Measurements from ENCODE around the gene ZNF526. TPM values are rescaled to one million over a fixed set of nuclear protein-coding genes. Genes with fewer than 3 reads are reported as not detected.

ZNF526 gene, protein sequence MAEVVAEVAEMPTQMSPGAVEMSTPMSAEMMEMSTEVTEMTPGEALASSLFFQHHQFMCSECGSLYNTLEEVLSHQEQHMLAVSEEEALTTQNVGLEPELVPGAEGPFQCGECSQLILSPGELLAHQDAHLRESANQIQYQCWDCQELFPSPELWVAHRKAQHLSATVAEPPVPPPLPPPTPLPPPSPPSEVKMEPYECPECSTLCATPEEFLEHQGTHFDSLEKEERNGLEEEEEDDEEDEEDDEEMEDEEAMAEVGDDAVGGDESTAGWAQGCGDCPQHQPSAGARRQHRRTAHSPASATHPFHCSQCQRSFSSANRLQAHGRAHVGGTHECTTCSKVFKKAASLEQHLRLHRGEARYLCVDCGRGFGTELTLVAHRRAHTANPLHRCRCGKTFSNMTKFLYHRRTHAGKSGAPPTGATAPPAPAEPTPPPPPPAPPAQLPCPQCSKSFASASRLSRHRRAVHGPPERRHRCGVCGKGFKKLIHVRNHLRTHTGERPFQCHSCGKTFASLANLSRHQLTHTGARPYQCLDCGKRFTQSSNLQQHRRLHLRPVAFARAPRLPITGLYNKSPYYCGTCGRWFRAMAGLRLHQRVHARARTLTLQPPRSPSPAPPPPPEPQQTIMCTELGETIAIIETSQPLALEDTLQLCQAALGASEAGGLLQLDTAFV
- 10 to 100 TPM; 18.5 to 23.7 TPM for total RNA-seq

DNA sequence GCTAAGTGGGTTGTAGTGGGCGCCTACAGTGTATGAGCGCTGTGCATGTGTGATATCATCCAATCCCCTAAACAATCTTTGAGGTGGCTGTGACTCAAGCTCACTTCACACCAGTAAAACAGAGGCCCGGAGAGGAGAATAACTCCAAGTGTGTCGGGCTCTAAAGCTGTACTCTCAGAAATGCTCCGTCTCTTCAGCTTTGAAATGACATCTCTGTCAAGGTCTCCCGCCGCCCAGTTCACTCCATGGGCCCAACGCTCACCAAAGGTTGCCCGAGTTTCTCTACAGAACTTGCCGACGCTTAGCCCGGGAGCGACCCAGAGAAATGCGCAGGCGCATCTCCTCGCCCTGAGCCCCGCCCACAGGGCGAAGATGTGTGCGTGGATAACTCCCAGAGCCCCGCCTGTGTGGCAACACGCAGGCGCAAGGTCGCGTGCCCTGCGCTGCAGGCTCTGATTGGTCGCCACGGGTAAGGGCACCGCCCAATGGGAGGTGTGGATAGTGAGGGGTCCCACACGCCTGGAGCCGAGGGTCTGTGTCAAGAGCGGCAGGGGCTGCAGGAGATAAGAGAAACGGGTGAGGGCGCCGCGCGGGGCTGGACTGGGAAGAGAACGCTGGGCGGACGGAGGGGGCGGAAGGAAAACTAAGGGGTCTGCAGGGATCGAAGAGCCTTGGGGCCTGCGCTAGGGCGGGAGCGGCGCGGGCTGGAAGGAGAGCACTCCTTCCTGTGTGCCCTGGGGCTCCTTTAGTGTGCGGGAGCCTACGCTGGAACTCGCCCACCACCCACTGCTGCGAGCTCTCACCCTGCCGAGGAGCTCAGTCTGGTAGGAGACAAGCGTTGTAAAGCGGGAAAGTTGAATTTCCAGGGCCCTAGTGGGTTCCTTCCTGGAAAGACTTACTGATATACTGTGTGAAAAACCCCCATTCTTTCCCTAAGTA lies at the start of gene ZNF526:
Gene ZNF526 (plus strand): TSS at position 501 of the 939 bp plus-strand sequence. CDS start 4,092 bp downstream, outside the sequence.
- H3K9me3 Mint-ChIP-seq = no peaks in the 10 kb centered on the region
- peak; percentile 89 to 92 for ATAC-seq
- H3K4me3 Mint-ChIP-seq = peak within 1 kb of the TSS; percentile 96
- H3K4me1 Mint-ChIP-seq (ENCODE audit: low read depth in 2 of 2) = peaks cover 55 to 58% of the 10 kb centered on the region in 2 donors
- H3K36me3 Mint-ChIP-seq = peaks cover 9% of the 10 kb centered on the region
- peak; percentile 99 for DNase-seq (ENCODE audit: low spot score)
- no peaks in the 10 kb centered on the region for H3K27me3 Mint-ChIP-seq
- H3K27ac Mint-ChIP-seq = peak within 1 kb of the TSS; percentile 87 to 93

DNA sequence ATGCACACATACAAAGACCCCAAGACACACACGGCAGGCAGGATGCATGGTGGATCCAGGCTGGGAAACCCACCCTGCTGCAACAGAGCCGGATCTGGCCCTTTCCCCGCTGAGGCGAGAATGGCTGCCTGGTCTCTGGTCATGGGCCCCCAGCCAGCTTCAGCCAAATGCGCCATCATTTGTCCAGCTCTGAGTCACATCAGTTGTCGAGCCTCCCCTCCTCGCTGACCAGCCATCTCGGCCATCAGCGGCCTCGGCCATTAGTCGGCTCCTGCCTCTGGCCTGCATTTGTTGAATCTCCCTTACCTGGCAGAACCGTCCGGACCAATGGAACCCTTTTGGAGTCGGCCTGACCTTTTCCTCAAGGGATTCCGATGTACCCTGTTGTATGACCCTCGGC lies 49.4 kb upstream of the ZNF526 start:
- H3K4me1 Mint-ChIP-seq (ENCODE audit: low read depth in 2 of 2) = peaks cover 6 to 10% of the 10 kb centered on the region in 2 donors
- DNase-seq (ENCODE audit: low spot score) (no peak), ATAC-seq (no peak)
- no peaks in the 10 kb centered on the region for H3K9me3 Mint-ChIP-seq
- no peak overlapping the region for H3K27ac Mint-ChIP-seq
- no peak overlapping the region for H3K4me3 Mint-ChIP-seq
- H3K27me3 Mint-ChIP-seq = peaks cover 0 to under 1% of the 10 kb centered on the region in 2 donors
- H3K36me3 Mint-ChIP-seq = no peaks in the 10 kb centered on the region

DNA sequence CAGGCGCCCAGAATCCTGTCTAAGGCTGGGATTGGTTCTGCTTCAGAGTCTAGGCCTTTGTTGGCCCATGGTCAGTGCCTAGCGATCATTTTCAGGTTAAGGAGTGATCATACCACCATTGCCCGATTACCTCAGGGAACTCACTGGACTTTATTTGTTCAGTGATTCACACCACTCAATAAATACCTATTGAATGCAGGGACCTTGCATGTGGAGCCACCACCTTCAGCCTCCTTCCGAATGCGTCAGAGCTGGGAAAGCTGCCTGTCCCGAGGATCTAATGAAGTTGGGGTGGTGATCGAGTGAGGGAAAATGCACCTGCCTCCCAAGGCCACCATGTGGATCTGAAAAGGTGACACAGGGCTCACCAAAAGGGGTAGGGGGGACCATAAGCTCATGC lies 47.9 kb upstream of the ZNF526 start:
- ATAC-seq (no peak), DNase-seq (ENCODE audit: low spot score) (no peak)
- Mint-ChIP-seq H3K27ac (no peak overlapping the region), H3K4me3 (no peak overlapping the region), H3K4me1 (ENCODE audit: low read depth in 2 of 2) (peaks cover 14 to 15% of the 10 kb centered on the region in 2 donors), H3K9me3 (no peaks in the 10 kb centered on the region), H3K27me3 (peaks cover 5 to 9% of the 10 kb centered on the region in 2 donors), H3K36me3 (no peaks in the 10 kb centered on the region)

DNA sequence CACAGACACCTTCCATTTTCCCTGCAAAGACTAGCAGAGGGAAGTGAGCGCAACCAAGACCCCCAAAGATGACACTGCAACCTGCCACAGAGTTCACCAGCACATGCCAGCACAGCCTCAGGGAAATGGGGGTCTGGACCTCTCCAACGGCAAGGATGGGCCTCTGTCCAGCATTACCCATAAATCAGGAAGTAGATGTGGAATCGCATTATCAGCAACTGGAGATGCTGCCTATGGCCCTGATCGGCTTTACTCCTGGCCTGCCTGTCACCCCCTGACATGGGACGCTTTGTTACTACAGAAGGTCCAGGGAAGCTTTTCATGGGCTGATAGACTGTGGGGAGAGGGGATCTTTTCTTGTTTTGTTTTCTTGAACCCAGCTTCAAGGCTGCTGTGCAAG lies 46.4 kb upstream of the ZNF526 start:
- H3K36me3 Mint-ChIP-seq = no peaks in the 10 kb centered on the region
- no peak for ATAC-seq
- H3K4me1 Mint-ChIP-seq (ENCODE audit: low read depth in 2 of 2) = peaks cover 14 to 15% of the 10 kb centered on the region in 2 donors
- no peak overlapping the region for H3K4me3 Mint-ChIP-seq
- H3K27me3 Mint-ChIP-seq = peaks cover 5 to 9% of the 10 kb centered on the region in 2 donors
- H3K27ac Mint-ChIP-seq = no peak overlapping the region
- DNase-seq (ENCODE audit: low spot score) = peak; percentile 6
- no peaks in the 10 kb centered on the region for H3K9me3 Mint-ChIP-seq

DNA sequence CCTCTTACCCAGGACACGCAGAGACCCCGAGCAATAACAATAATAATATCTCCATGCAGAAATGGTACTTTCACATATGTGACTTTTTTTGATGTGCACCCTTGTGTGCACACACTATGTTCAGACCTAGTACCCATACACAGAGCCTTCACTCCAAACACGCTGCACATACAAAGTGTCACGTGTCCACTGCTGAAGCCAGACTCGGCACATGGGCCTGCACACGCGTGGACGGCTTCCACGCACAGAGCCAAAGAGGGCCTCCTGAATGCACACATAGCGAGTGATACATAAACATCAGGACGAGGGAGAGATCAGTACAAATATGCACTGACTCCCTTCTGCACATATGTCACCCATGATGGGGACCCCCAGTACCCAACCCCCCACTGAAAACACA lies 45.9 kb upstream of the ZNF526 start:
- Mint-ChIP-seq H3K9me3 (no peaks in the 10 kb centered on the region), H3K36me3 (no peaks in the 10 kb centered on the region), H3K4me1 (ENCODE audit: low read depth in 2 of 2) (peaks cover 14 to 15% of the 10 kb centered on the region in 2 donors), H3K27me3 (peaks cover 5 to 9% of the 10 kb centered on the region in 2 donors), H3K4me3 (no peak overlapping the region), H3K27ac (no peak overlapping the region)
- ATAC-seq (no peak), DNase-seq (ENCODE audit: low spot score) (no peak)

DNA sequence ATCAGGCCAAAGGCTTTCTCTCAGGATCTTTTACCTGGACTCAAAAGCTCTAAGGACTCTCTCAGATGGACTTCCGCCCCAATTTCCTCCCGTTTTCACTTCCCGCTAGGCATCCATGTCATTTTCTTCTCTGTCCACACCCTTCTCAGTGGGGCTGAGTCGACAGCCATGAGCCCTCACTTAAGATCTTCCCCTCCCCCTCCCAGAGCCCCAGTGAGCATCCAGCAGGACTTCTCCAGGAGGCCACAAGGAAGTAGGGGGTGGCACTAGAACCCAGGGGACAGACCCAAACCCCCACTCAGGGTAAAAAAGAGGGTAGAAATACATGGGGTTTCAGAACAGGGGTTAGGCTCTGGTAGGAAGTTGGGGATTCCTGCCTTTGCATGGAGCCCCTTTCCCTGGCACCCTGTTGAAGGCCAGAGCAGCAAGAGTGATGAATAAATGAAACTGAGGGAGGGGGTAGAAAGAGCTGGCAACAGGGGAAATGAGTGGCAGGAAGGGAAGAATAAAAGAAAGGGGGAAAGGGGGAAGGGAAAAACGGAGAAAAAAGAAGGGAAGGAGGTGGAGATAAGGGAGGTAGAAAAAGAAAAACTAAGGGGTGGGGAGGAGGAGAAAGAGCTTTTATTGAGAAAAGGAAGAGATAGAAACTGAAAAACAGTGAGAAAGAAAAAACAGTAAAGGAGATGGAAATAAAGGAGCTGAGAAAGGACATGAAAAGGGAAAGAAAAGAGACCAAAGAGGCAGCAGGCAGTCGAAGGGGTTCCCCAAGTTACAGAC lies 45.0 kb upstream of the ZNF526 start:
- Mint-ChIP-seq H3K9me3 (no peaks in the 10 kb centered on the region), H3K27me3 (peaks cover 5 to 9% of the 10 kb centered on the region in 2 donors), H3K4me3 (no peak overlapping the region), H3K27ac (no peak overlapping the region), H3K4me1 (ENCODE audit: low read depth in 2 of 2) (peaks cover 14 to 15% of the 10 kb centered on the region in 2 donors), H3K36me3 (no peaks in the 10 kb centered on the region)
- ATAC-seq (no peak), DNase-seq (ENCODE audit: low spot score) (no peak)

DNA sequence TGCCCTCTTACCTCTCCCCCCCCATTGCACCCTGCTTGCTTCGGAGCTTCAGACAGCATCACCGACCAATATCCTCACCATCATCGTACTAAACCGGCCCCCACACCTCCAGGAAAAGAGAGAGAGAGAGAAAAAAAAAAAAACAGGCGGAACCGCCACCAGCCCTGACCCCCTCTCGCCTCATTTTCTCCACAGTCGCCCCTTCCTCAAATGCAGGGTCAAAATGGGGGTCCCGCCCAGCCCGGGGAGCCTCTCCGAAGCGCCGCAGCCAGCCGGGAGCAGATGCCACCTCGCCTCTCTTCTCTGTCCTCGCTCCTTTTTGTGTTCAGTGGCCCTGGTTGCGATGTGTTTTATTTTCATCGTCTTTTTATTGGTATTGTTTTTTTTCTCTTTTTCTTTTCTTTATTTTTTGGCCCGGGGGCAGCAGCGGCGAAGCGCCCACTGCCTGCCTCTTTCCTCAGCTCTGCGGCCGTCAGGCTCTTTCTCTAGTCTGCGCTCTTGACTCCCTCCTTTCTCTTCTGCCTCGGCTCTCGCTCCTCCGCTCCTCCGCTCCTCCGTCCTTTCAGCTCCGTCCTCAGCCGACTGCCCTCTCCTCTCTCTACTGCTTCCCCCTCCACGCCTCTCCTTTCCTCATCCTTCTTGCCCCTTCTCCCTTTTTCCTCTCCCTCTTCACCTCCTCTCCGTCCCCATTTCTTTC lies 44.0 kb upstream of the ZNF526 start:
- Mint-ChIP-seq H3K27me3 (peaks cover 5 to 9% of the 10 kb centered on the region in 2 donors), H3K36me3 (no peaks in the 10 kb centered on the region), H3K9me3 (no peaks in the 10 kb centered on the region), H3K4me1 (ENCODE audit: low read depth in 2 of 2) (peaks cover 14 to 15% of the 10 kb centered on the region in 2 donors), H3K27ac (peak overlapping the region in 1 of 2 donors; percentile 28), H3K4me3 (no peak overlapping the region)
- no peak for DNase-seq (ENCODE audit: low spot score)
- peak; percentile 41 to 53 for ATAC-seq

DNA sequence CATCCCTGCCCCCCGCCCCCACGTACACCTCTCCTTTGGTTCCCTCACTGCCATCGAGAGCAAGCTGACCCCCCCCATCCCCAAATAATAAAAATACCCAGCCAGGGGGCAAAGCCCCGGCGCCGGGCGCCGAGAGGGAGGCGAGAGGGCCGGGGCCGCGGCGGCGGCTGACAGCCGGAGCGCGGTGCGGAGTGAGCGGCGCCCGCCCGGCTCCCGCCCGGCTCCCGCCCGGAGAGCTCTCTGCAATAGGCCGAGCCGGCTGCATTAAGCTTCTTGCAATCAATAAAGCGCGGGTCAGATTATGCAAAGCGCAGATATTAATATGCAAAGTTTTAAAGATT lies 43.5 kb upstream of the ZNF526 start:
- H3K4me3 Mint-ChIP-seq = no peak overlapping the region
- ATAC-seq (peak; percentile 69 to 75), DNase-seq (ENCODE audit: low spot score) (no peak)
- H3K9me3 Mint-ChIP-seq = no peaks in the 10 kb centered on the region
- H3K4me1 Mint-ChIP-seq (ENCODE audit: low read depth in 2 of 2) = peaks cover 14 to 15% of the 10 kb centered on the region in 2 donors
- H3K27me3 Mint-ChIP-seq = peaks cover 5 to 9% of the 10 kb centered on the region in 2 donors
- no peaks in the 10 kb centered on the region for H3K36me3 Mint-ChIP-seq
- peak overlapping the region in 1 of 2 donors; percentile 28 for H3K27ac Mint-ChIP-seq

DNA sequence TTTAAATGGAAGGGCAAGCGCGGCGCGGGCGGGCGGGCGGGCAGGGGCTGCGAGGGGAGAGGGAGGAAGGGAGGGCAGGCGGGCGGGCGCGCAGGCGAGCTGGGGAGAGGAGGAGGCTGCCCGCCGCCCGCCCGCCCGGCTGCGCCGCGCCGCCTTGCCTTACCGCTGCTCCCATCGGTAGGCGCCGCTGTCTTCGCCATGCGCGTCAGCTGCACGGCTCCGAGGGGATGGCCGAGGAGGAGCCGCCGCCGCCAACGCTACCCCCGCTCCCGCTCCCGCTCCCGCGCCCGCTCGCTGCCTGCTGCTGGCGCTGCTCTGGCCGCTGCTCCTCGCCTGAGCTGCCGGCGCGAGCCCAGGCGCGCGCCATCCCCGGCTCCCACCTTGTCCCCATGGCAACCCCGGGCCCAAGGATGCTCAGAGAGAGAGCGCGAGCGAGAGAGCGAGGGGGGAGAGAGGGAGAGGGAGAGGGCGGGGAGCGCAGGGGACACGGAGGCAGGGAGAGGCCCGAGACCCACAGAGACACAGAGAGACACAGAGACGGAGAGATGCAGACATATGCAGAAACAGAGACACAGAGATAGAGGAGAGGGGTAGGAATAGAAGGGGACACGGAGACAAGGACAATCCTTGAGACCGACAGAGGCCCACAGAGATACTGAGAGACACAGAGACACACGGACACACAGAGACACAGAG lies 43.0 kb upstream of the ZNF526 start:
- Mint-ChIP-seq H3K9me3 (no peaks in the 10 kb centered on the region), H3K27me3 (peaks cover 5 to 9% of the 10 kb centered on the region in 2 donors), H3K4me1 (ENCODE audit: low read depth in 2 of 2) (peaks cover 15 to 16% of the 10 kb centered on the region in 2 donors), H3K27ac (no peak overlapping the region), H3K36me3 (no peaks in the 10 kb centered on the region), H3K4me3 (no peak overlapping the region)
- ATAC-seq (peak; percentile 92 to 97), DNase-seq (ENCODE audit: low spot score) (peak; percentile 82)

DNA sequence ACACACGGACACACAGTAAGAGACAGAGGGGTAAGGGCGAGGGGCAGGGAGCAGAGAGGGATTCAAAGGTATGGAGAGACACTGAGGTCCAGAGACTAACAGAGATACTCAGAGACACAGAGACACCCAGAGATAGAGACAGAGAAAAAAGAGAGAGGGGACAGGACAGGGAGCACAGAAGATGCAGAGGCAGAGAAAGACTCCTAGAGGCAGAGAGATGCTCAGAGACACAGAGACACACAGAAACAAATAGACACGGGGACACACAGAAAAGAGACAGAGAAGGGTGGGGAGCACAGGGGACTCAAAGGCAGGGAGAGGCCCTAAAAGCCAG lies 42.5 kb upstream of the ZNF526 start:
- Mint-ChIP-seq H3K9me3 (no peaks in the 10 kb centered on the region), H3K4me1 (ENCODE audit: low read depth in 2 of 2) (peaks cover 20 to 21% of the 10 kb centered on the region in 2 donors), H3K27me3 (peaks cover 5 to 9% of the 10 kb centered on the region in 2 donors), H3K27ac (no peak overlapping the region), H3K36me3 (no peaks in the 10 kb centered on the region), H3K4me3 (no peak overlapping the region)
- DNase-seq (ENCODE audit: low spot score) = no peak
- ATAC-seq = no peak

DNA sequence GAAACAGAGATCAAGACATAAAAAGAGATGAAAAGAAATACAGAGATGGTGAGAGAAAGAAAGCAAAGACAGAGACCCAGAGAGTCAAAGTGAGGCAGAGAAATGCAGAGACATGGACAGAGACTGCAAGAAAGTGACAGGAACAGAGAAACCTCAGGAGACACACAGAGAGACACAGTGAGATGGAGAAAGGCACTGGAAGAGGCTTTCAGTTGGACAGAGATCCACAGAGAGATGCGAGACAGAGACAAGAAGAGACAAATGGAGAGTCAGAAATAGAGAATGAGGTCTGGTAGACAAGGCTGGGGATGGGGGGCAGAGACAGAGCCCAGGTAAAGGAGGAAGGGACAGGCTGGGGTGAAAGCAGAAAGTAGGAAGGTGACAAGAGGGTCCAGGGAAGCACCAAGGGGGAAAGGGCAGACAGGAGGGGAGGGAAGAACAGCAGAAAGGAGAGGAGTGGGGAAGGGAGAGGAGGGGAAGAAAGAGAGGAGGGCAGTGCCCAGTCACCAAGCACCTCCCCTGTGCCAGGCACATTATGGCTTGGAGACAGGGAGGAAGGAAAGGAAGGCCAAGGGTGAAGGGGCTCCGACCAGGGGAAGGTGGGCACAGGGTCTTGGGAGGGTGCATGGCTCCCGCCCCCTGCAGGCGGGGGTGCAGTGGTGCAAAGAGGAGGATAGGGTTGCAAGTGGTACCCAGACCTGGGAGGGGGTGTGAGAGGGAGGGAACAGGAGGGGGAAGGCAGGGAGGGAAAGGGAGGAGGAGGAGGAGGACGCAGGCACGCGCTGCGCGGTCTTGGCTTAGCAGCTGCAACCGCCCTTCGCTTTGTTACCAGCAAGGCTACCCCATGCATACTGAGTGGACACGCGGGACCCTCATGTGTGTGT lies 41.1 kb upstream of the ZNF526 start:
- no peak for DNase-seq (ENCODE audit: low spot score)
- H3K27ac Mint-ChIP-seq = no peak overlapping the region
- no peak for ATAC-seq
- no peaks in the 10 kb centered on the region for H3K36me3 Mint-ChIP-seq
- no peaks in the 10 kb centered on the region for H3K9me3 Mint-ChIP-seq
- H3K27me3 Mint-ChIP-seq = peaks cover 5 to 9% of the 10 kb centered on the region in 2 donors
- H3K4me1 Mint-ChIP-seq (ENCODE audit: low read depth in 2 of 2) = peaks cover 26 to 32% of the 10 kb centered on the region in 2 donors
- no peak overlapping the region for H3K4me3 Mint-ChIP-seq

Measured in natural killer cell treated with Interleukin-12 subunit alpha and Interleukin-12 subunit beta and Interleukin-15 and Interleukin-18, amount 100 ng/mL, for 72 hours (primary cell).